ENCODE data around the gene RALA. TPM values are rescaled to one million over a fixed set of nuclear protein-coding genes. Genes with fewer than 3 reads are reported as not detected.

The RALA gene
- polyA plus RNA-seq, 1 donor (not counting 4 experiments of a cell fraction or from before 2014, with no cell fraction given) = 64.6 TPM

GRCh38 chr7:39618868-39619267, 4.5 kb upstream of the RALA start:
- Histone ChIP-seq H4K20me1 (ENCODE audit: control insufficient read depth, extremely low read depth, insufficient read depth, low read length) (no peaks in the 10 kb centered on the region), H3K4me1 (ENCODE audit: control insufficient read depth, extremely low read depth, insufficient read depth, low read length) (peaks cover 45% of the 10 kb centered on the region), H3K9me3 (ENCODE audit: control insufficient read depth, low read depth, low read length) (no peaks in the 10 kb centered on the region), H3K9ac (ENCODE audit: control insufficient read depth, extremely low read depth, insufficient read depth, low read length) (no peak overlapping the region), H3K4me3 (ENCODE audit: control insufficient read depth in 2 of 3, extremely low read depth in 1 of 3, insufficient read depth in 2 of 3, low read depth in 1 of 3, low read length in 3 of 3) (no peak overlapping the region), H3K27me3 (ENCODE audit: control insufficient read depth, extremely low read depth, insufficient read depth, low read length) (no peaks in the 10 kb centered on the region), H3K27ac (ENCODE audit: control insufficient read depth, insufficient read depth, low read length) (no peak overlapping the region), H3K36me3 (ENCODE audit: control insufficient read depth in 2 of 2, extremely low read depth in 1 of 2, insufficient read depth in 2 of 2, low read length in 2 of 2) (no peaks in the 10 kb centered on the region), H2AFZ (ENCODE audit: control insufficient read depth, low read length) (no peak overlapping the region), H3K9me1 (ENCODE audit: control insufficient read depth, extremely low read depth, insufficient read depth, low read length) (no peaks in the 10 kb centered on the region), H3K4me2 (ENCODE audit: control insufficient read depth, extremely low read depth, insufficient read depth, low read depth, low read length) (no peak overlapping the region), H3K79me2 (ENCODE audit: control insufficient read depth, insufficient read depth, low read length) (peaks cover 10% of the 10 kb centered on the region)
- TF ChIP-seq, protein P1, sequence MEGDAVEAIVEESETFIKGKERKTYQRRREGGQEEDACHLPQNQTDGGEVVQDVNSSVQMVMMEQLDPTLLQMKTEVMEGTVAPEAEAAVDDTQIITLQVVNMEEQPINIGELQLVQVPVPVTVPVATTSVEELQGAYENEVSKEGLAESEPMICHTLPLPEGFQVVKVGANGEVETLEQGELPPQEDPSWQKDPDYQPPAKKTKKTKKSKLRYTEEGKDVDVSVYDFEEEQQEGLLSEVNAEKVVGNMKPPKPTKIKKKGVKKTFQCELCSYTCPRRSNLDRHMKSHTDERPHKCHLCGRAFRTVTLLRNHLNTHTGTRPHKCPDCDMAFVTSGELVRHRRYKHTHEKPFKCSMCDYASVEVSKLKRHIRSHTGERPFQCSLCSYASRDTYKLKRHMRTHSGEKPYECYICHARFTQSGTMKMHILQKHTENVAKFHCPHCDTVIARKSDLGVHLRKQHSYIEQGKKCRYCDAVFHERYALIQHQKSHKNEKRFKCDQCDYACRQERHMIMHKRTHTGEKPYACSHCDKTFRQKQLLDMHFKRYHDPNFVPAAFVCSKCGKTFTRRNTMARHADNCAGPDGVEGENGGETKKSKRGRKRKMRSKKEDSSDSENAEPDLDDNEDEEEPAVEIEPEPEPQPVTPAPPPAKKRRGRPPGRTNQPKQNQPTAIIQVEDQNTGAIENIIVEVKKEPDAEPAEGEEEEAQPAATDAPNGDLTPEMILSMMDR (optimal IDR thresholded peaks at IDR 0.05 in 1 of 3, IDR thresholded peaks at IDR 0.05 in 1 of 3, conservative IDR thresholded peaks at IDR 0.05 in 1 of 3; ENCODE audit: extremely low read depth in 1 of 3, insufficient read depth in 2 of 3, low read length in 3 of 3) = no peak
- no peak for TF ChIP-seq EZH2 (IDR thresholded peaks at IDR 0.05; ENCODE audit: low read length)
- dilution Hi-C loops (cut with MboI; ENCODE audit: extremely low pct_ligation_motif_present, low sequenced_read_pairs) = no loop called here
- DNase-seq (ENCODE audit: low read depth, low spot score) (no peak), FAIRE-seq (peak; percentile 34)

DNA sequence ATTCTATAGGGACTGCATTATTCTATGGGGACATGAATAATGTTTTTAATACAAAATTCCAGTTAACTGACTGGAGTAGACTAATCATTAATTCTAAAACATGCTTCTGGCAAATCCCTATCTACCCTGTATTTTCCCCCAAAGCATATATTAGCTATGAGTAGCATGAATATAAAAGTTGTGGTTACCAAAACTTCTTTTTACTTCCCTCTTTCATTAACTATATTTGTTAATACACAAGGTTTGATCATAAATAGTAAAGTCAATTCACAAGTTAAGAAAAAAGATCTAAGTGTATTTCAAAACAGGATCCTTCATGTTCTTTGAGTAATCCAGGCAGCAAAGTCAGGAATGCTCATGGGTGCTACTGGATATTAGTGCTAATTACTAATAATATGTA, 2.9 kb upstream of the RALA start:
- no peak for FAIRE-seq
- H3K9me1 ChIP-seq (ENCODE audit: control insufficient read depth, extremely low read depth, insufficient read depth, low read length) = no peaks in the 10 kb centered on the region
- peak overlapping the region; percentile 19 for H3K9ac ChIP-seq (ENCODE audit: control insufficient read depth, extremely low read depth, insufficient read depth, low read length)
- H3K27me3 ChIP-seq (ENCODE audit: control insufficient read depth, extremely low read depth, insufficient read depth, low read length) = no peaks in the 10 kb centered on the region
- H4K20me1 ChIP-seq (ENCODE audit: control insufficient read depth, extremely low read depth, insufficient read depth, low read length) = no peaks in the 10 kb centered on the region
- H2AFZ ChIP-seq (ENCODE audit: control insufficient read depth, low read length) = no peak overlapping the region
- H3K9me3 ChIP-seq (ENCODE audit: control insufficient read depth, low read depth, low read length) = no peaks in the 10 kb centered on the region
- no peak for DNase-seq (ENCODE audit: low read depth, low spot score)
- H3K79me2 ChIP-seq (ENCODE audit: control insufficient read depth, insufficient read depth, low read length) = peaks cover 26% of the 10 kb centered on the region
- H3K27ac ChIP-seq (ENCODE audit: control insufficient read depth, insufficient read depth, low read length) = peak overlapping the region; percentile 61
- TF ChIP-seq, protein P1 (optimal IDR thresholded peaks at IDR 0.05 in 1 of 3, IDR thresholded peaks at IDR 0.05 in 1 of 3, conservative IDR thresholded peaks at IDR 0.05 in 1 of 3; ENCODE audit: extremely low read depth in 1 of 3, insufficient read depth in 2 of 3, low read length in 3 of 3) = no peak
- no peak for TF ChIP-seq EZH2 (IDR thresholded peaks at IDR 0.05; ENCODE audit: low read length)
- dilution Hi-C loops (cut with MboI; ENCODE audit: extremely low pct_ligation_motif_present, low sequenced_read_pairs) = no loop called here
- peak overlapping the region; percentile 50 for H3K4me2 ChIP-seq (ENCODE audit: control insufficient read depth, extremely low read depth, insufficient read depth, low read depth, low read length)
- peak overlapping the region in 1 of 3 experiments; percentile 11 for H3K4me3 ChIP-seq (ENCODE audit: control insufficient read depth in 2 of 3, extremely low read depth in 1 of 3, insufficient read depth in 2 of 3, low read depth in 1 of 3, low read length in 3 of 3)
- no peaks in the 10 kb centered on the region for H3K36me3 ChIP-seq (ENCODE audit: control insufficient read depth in 2 of 2, extremely low read depth in 1 of 2, insufficient read depth in 2 of 2, low read length in 2 of 2)
- H3K4me1 ChIP-seq (ENCODE audit: control insufficient read depth, extremely low read depth, insufficient read depth, low read length) = peaks cover 54% of the 10 kb centered on the region
